GM21619 (cell line): ENCODE measurements around the gene TMEM141.
"Not testable (repeated sequence)": the region's sequence is repeated elsewhere in the genome, so short reads cannot be mapped to it uniquely, and the experiment has no call there.

ENCODE experiments used
- ATAC-seq: cut with Tn5 transposase; IDR thresholded peaks from one replicate; pipeline ENCODE4 v1.9.1; 2021; ENCODE audit not compliant: unreplicated experiment

TMEM141 gene

DNA sequence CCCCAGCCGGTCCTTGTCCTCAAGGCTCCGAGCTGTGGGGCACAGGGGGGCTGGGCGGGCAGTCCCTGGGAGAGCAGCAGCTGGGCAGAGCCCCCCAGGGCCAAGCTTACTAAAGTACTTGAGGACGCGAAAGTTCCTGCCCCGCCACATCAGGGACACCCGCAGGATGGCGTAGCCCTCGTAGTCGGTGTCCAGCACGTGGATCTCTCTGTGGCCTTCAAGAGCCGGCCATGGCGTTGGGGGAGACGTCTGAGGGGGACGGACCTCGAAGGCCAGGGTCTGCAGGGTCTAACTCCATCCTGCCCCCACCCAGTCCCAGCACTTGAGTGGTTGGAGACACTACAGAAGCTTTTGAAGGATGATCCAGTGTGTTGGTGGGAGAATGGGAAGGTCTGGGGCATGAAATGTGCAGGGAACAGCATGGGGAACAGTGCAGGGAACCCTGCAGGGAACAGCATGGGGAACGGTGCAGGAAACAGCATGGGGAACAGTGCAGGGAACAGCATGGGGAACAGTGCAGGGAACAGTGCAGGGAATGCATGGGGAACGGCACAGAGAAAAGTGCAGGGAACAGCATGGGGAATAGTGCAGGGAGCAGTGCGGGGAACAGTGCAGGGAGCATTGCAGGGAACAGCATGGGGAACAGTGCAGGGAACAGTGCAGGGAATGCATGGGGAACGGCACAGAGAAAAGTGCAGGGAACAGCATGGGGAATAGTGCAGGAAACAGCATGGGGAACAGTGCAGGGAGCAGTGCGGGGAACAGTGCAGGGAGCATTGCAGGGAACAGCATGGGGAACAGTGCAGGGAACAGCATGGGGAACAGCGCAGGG, 35.6 kb upstream of the TMEM141 start:
- not testable (repeated sequence) for ATAC-seq

DNA sequence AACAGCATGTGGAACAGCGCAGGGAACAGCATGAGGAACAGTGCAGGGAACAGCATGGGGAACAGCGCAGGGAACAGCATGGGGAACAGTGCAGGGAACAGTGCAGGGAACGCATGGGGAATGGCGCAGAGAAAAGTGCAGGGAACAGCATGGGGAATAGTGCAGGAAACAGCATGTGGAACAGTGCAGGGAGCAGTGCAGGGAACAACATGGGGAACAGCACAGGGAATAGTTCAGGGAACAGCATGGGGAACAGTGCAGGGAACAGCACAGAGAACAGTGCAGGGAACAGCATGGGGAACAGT, 35.1 kb upstream of the TMEM141 start:
- no peak for ATAC-seq

DNA sequence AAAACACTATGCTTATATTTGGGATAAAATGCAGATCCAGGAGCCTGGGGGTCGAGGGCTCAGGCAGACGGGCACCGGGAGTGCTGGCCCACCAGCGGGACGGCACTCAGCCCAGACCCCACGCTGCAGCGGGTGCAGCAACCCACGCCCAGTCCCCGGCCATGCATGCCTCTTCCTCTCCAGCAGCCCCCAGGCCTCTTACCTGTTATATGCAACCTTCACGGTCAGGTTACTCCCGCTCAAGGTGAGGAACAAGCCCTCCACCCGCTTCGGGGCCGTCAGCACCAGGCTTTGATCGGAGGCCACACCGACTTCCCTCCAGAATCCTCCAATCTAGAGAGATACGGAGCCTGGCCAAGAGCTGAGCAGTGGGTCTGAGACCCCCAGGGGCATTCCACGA, 34.3 kb upstream of the TMEM141 start:
- ATAC-seq, result no peak

DNA sequence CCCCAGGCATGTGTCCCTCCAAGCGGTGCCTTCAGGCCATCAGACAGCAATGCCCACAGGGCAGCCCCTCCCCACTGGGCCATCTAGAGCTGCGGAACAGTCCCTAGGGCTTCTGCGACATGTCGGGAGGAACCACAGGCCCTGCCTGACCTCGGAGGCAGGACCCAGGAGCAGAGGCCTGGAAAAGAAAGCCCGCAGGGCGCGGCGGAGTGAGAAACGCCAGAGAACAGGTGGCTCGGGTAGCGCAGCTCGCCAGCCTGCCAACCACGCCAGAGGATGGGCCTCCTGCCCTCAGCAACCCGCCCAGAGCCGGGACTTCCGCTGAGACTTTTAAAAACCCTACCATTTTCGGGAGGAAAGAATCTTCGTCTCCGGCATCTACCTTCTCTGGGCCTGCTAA, 33.8 kb upstream of the TMEM141 start:
- ATAC-seq, result no peak

- no peak for ATAC-seq
These were observed 33.4 kb upstream of the TMEM141 start for GRCh38 chr9:136757751-136758140.

- ATAC-seq, result no peak
These were observed 32.1 kb upstream of the TMEM141 start for GRCh38 chr9:136759001-136759400.

GRCh38 chr9:136759436-136760325, 31.5 kb upstream of the TMEM141 start:
- no peak for ATAC-seq

DNA sequence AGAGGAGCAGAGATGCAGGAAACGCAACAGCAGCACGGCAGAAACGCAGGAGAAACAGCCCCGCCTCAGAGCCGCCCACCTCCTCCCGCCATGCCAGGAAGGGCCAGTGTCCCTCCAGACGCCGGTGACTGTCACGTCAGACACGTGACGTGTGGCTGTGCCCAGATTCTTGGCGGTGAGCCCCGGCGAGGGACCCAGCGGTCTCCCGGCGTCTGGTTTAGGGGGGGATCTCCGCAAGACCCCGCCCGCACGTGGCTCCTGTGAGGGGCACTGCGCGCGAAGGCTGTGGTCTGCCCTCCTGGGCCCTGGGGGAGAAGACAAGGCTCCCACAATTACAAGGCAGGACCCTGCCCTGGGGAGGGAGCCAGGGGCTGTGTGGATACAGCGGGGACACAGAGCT, 30.7 kb upstream of the TMEM141 start:
- ATAC-seq, result no peak

DNA sequence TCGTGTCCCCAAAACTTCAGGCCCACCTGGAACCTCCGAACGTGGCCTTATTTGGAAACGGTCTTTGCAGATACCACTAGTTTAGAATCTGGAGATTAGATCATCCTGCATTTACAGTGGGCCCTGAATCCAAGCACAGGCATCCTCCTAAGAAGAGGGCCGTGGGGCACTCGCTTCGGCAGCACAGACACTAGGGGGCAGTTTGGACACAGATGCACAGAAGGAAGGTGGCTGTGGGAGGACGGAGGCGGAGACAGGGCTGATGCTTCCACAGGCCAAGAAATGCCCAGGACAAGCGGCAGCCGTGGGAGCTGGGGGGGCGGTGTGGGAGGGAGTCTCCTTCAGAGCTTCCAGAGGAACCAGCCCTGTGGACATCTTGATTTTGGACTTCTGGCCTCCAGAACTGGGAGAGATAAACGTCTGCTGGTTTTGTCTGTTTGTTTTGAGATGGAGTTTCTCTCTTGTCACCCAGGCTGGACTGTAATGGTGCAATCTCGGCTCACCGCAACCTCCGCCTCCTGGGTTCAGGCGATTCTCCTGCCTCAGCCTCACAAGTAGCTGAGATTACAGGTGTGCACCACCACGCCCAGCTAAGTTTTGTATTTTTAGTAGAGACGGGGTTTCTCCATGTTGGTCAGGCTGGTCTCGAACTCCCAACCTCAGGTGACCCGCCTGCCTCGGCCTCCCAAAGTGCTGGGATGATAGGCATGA, 30.2 kb upstream of the TMEM141 start:
- not testable (repeated sequence) for ATAC-seq

- ATAC-seq, result no peak
These were observed 29.6 kb upstream of the TMEM141 start for GRCh38 chr9:136761545-136761981.

DNA sequence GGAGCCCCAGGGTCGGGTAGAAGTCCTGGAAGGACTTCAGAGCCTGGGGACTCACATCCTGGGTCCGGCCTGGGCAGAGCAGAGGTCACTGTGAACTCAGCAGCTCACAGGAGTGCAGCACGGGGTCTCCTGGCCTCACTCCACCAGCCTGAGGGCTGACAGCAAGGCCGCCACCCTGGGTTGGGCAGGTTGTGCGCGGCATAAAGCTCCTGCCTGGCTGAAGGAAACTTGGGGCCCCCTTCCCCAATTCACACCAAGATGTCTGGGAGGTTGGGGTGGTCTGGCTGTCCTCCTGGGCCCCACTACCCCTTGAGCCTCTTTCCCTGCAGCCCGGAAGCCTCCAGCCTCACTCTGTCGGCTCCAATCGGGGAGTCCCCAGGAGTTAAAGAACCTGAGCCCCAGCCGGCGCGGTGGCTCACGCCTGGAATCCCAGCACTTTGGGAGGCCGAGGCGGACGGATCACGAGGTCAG, 28.9 kb upstream of the TMEM141 start:
- no peak for ATAC-seq

DNA sequence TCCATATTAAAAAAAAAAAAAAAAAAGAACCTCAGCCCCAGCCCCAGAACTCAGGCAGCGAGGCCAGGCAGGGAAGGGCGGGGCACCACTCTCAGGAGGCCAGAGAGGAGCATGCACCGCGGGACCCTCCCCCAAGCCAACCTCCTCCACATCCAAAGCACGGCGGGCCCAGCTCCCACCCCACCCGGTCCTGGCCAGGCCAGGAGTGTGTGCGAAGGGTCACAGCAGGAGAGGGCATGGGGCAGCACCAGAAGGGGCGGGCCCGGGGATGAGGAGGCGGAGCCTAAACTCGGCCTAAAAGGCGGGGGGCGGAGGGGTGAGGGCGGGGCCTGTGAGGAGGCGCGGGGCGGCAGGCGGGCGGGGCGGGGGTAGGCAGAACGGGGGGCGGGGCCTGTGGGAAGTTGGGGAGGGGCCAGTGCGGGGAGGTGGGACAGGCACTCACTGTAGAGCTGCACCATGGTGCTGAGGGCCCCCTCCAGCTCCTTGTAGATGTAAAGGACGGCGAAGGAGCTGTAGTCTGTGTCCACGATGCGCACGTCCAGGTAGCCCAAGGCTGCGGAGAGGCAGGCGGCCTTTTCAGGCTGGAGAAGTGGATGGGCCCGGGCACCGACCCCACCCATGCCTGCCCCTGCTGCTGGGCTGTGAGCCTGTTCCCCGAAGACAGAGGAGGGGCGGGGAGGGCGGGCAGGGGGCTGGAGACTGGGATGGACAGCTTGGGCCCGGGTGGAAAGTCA, 28.1 kb upstream of the TMEM141 start:
- ATAC-seq, result no peak

DNA sequence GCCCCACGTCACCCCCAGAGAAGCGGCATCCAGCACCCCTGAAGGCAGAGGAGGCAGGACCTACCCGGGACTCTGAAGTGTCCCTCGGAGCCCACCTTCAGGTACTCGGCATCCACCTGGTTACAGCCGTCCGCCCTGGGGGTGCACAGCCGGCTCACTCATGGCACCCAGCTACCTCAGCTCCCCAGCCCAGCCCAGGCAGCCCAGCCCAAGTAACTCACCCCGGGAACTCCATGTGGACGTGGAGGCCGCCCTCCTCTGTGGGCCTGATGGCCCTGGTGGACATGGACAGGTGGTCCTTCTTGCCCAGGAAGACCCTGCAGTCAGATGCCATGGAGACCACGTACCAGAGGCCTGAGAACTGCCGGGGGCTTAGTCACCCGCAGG, 27.5 kb upstream of the TMEM141 start:
- no peak for ATAC-seq

GRCh38 chr9:136764301-136764891, 26.7 kb upstream of the TMEM141 start, which contains the start of gene LCN15:
Gene LCN15, minus strand, starts transcription at chr9:136764518. Its CDS starts 30 bp downstream, at chr9:136764488.
- ATAC-seq, result no peak

GRCh38 chr9:136765041-136765440, 26.1 kb upstream of the TMEM141 start:
- no peak for ATAC-seq

DNA sequence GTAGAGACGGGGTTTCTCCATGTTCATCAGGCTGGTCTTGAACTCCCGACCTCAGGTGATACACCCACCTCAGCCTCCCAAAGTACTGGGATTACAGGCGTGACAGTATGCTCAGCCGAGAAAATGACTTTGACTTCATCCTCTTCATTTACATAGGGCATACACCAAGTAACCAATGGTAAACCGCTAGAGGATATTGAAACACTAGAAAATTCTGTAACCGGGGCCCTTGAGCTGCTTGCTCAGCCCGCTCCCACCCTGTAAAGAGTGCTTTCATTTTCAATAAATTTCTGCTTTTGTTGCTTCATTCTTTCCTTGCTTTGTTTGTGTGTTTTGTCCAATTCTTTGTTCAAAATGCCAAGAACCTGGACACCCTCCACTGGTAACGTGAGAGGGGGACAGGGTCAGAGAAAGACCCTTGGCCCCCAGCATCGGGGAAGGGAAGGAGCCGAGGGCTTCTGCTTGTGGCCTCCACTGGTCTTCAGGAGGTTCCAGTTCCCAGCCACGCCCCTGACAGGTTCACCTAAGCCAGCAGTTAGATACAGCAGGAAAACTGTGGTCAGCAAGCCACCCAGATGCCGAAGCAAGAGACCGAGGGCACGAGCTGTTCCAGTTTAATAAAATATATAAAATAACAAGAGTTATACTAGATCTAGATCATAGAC, 25.3 kb upstream of the TMEM141 start:
- ATAC-seq, result peak; percentile 67

- ATAC-seq, result not testable (repeated sequence)
These were observed 24.6 kb upstream of the TMEM141 start for GRCh38 chr9:136766410-136767120.

GRCh38 chr9:136769710-136770191, 21.4 kb upstream of the TMEM141 start:
- ATAC-seq, result no peak

GRCh38 chr9:136771907-136772415, 19.2 kb upstream of the TMEM141 start:
- ATAC-seq, result no peak
